RPMI7951 (cell line): Measurements from ENCODE around the gene PCP4. TPM values are rescaled to one million over a fixed set of nuclear protein-coding genes. Genes with fewer than 3 reads are reported as not detected.

ENCODE experiments used
- DNase-seq: peaks from one replicate; pipeline ENCODE4 v3.0.0-alpha.2; 2012; ENCODE audit warnings: low read depth
- total RNA-seq: library from RNA; depleted of rRNA; stranded (reverse); fragments of >200 nt; shearing (Covaris generic); gene quantifications from 2 replicates; pipeline ENCODE4 v1.2.3, GENCODE V29; 2014; rRNA removed

The PCP4 gene
- total RNA-seq, 1 experiment from 2014 or later = not detected

GRCh38 chr21:39972976-39973770, 105.9 kb downstream of the PCP4 start:
- no peak for DNase-seq

- no peak for DNase-seq
Observed at GRCh38 chr21:39976800-39977199, 109.6 kb downstream of the PCP4 start.

Other genes starting within 250 kb of the PCP4 start
- gene IGSF5, start 122.3 kb upstream of the PCP4 start, total RNA-seq = not detected in 2 replicates